ENCODE measurements around the gene SLC5A10.
A peak's percentile ranks its signal among the peaks of the same experiment; 100 is the strongest.

Gene SLC5A10

DNA sequence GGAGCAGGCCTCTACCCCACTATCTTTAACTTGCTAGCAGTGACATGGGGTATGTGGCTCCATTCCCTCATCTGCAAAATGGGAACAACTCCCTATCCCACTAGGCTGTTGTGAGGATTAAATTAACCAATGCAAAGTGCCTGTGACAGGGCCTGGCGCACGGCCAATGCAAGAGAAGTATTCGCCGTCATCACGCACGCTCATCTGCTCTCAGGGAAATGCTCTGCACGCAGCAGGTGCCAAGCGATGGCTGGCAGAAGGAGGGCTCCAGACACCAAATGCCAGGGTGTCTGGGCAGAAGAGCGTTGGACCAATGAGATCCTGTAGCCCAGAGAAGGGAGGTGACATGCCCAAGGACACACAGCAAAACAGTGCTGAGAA, 35.3 kb downstream of the SLC5A10 start:
- DNase-seq, result no peak

DNA sequence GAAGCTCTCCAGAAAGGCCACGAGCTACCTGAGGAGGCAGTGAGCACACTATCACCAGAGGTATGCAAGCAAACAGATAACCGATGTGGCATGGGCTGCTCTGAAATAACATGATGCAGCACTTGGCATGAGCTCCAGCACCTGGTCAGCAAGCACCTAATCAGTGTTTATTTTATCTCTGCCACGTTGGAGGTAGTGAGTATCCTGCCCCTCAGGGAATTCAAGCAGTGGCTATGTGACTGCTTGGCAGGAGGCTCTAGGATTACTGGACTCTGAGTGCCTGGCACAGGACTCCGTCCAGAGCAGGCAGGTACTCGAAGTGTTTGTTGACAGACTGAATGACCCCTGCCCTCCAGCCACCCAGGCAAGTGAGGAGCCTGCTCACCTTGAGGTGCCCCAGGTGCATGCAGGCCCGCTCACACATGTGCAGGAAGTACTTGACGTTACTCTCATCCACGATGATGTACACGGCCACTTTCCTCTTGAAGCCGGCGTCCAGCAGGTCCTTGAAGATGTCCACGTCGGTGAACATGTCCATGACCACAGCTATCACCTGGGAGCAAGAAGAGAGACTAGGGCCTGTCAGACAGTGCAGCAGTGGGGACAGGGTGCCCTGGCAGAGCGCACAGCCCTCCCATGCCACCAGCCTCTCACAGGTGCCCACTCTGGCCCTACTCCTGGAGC, 36.0 kb downstream of the SLC5A10 start:
- DNase-seq, result no peak

DNA sequence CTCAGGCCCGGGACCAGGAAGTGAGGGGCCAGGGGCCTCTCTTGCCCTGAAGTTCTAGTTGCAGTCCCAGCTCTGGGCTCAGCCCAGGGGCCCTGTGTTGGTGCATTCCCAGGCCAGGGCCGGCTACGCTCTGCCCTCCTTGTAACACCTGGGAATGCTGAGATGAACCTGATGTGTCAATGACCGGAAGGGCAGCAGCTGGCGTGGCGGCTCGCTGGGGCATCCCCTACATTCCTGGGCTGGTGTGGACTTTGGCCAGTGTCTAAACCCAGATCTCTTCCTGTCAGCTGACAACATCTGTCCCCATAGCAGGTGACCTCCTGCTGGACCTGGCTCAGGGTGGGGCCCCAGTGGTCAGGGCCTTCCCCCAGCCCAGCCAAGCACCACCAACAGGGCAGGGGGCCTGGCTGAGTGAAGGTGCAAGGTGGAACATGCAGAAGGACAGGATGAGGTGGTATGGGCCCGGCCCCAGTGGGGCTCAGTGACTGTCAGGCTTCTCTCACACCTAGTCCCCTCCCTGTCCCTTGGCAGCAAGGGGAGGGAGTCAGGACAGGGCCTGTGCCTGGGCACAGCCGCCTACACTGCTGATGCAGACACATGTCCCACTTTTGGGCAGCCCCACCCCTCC, 36.7 kb downstream of the SLC5A10 start:
- no peak for DNase-seq

DNA sequence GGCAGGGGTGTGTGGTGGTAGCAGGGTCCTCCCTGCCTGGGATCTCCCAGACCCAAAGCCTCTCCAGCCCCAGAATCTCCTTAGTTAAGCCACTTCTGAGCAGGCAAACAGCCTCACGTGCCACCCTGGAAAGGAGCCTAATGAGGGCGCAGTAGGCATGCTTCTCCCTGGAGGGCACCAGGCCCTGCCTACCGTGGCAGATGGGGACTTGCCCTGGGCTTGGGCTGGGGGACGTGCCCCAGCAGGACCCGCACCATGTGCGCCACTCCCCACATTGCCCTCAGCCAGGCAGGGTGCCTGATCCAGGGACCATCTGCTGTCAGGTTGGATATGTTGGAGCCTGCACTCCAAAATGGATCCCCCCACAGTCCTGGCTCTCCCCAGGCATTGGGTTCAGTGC, 38.4 kb downstream of the SLC5A10 start:
- no peak for DNase-seq

DNA sequence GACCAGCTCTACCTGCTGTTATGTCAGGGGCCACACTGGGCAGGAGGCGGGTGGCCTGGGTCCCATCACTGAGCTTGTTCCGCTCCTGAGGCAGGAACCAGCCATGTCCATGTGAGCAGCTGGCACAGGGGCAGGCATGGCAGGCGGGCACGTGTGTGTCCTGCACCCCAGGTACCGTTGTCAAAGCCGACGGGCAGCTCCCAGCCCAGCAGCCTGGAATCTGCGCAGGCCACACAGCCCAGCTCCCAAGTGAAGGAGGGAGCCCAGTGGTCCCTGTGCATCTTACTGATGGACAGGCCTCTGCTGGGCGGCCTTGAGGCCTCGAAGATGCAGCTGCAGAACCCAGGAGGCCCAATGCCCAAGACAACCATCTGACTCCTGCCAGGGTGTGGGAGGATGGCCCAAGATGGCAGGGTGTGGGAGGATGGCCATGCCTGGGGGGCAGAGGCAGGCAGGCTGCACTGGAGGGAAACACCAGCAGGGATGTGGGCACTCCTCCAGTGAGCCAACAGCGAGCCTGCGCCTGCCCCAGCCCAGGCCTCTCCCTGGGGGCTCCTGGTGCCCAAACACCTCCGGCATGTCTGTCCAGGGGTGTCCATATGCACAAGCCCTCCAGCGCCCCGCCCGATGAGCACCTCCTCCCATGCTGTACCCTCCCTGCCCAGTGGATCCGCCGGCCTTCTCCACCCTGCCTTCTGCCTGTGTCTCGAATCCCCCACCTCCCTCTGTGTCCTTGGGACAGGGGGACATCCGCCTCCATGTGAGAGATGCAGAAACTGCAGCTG, 39.8 kb downstream of the SLC5A10 start:
- DNase-seq, result no peak

DNA sequence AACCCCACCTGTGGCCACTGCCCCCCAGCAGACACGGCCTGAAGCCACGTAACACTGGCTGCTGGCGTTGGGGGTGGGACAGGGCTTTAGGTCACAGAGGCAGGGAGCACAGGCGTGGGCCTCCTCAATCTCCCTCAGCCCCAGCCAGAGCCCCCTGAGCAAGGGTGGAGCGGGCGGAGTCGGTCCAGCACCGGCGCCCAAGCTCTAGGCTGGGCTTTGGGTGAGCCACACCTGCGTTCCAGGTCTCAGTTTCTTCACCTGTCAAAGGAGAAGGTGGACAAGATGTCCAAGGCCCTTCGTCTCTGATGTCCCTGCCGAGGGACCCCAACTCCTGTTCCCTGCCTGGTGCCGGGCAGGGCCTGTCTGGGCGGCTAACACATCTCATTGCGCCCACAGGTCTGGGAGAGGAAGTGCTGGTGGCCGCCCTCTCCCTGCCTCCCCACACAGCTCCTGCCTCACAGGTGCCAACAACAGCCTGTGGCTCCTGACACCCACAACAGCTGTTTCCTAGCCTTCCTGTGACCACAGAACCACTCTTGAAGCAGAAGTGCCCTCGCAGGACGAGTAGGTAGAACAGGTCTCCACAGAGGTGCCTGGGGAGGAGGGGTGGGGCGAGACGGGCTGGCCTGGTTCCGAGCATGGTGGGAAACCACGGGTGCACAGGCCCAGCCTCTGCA, 40.6 kb downstream of the SLC5A10 start:
- DNase-seq, result peak; percentile 59

DNA sequence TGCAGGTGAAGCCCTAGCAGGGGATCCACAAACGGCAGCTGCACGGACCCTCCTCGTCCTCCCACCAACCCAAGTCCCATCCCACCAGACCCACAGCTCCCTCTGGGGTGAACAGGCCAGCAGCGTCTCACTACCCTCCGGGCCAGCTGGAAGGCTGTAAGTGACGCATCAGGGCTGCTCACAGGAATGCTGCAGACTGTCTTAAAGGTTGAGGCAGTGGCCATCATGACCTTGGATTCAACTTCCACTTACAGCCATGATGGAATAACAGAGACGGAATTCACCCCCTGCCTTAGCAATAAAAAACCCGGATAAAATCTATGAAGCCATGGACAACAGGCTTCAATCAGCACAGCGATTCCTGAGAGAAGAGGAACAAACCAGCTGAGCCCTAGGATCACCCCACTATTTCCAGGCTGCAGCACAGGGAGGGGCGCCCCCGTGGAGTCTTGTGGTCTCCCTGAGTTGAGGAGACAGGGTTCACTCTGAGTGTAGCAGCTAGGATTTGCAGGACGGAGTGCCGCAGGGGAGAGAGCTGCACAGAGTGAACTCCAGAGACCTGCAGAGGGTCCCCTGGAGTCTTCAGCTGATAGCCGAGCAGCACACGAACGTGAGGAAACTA, 42.1 kb downstream of the SLC5A10 start:
- no peak for DNase-seq

DNA sequence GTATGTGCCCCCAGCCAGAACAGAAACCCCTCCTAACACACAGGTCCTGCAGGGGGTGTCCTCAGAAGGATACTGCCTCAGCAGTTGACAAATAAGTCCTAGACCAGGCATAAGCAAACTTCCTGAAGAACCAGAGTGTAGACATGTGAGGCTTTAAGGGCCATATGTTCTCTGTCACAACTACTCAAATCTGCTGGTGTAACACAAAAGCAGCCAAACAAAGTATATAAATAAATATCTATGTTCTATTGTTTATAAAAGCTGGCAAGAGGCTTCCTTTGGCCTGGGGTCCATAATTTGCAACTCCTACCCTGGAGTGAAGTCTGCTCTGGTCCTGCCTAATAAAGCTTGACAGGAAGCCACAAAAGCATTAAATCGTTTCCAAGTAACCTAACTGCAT, 42.7 kb downstream of the SLC5A10 start:
- DNase-seq, result no peak

DNA sequence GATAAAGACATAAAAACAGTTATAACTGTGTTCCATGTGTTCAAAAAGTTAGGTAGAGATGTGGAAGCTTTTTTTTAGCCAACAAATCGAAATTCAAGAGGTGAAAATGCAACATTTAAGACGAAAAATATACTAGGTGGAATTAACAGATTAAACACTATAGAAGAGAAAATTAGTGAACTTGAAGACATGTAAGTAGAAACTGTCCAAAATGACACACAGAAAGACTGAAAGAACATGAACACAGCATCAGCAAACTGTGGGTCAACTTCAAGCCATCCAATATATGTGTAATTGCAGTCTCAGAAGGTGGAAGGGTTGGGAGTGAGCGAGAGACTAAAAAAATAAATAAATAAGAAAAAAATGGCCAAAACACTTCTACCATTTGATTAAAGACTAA, 43.3 kb downstream of the SLC5A10 start:
- DNase-seq, result no peak

DNA sequence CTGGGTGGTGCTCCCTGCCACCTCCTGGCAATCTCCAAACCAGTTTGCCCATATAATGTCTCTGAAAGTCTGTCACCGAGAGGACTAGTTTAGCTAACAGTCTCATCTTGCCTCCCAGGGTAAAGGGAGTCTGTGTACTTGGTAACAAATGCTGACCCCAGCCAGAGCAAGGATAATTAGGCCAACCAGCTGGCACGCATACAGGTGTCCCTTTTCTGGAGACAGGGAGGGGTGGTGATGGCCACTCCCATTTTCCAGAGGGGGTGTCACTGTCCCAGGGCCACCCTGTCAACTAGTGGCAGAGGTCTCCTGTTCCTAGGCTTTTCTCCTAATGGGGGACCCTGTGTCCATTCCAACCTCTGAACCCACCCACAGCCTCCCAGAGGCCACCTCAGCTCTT, 44.5 kb downstream of the SLC5A10 start:
- no peak for DNase-seq

DNA sequence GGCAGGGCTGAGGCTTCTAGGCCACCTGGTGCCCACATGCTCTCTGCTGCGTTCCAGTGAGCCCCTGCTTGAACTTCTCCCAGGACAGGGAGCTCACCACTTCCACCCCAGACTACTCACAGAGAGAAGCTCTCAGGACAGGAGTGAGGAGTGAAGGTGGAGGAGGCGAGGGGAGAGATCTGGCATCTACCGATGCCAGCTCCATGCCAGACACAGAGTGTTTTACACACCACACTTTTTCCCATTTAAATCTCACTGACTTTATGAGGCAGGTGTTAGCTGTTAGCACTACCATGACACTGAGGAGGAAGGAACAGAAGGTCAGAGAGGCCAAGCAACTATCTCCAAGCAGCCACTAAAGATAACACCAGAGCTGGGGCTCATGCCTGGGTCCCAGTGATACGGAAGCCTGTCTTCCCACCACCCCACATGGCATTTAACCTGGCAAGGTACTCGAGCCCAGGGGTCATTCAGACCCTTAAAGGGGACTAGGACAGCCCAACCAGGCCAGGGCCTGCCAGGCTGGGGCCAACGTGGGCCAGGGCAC, 45.8 kb downstream of the SLC5A10 start:
- no peak for DNase-seq

DNA sequence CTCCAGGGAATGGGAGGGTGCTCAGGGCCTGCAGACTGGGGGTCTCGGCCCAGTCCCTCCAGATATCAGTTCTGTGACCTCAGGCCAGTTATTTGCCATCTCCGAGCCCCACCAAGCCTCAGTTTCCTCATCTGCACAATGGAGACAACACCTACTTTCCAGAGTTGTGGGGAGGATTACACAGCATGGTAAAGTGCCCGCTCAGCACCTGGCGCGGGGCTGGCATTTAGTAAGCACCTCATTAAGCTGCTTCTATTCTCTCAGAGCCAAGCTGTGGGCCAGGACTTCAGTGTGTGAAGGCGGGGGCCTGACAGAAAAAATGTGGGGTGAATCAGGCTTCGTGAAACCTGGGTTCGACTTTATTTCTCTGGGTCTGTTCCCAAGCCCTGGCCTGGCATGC, 47.4 kb downstream of the SLC5A10 start:
- no peak for DNase-seq

DNA sequence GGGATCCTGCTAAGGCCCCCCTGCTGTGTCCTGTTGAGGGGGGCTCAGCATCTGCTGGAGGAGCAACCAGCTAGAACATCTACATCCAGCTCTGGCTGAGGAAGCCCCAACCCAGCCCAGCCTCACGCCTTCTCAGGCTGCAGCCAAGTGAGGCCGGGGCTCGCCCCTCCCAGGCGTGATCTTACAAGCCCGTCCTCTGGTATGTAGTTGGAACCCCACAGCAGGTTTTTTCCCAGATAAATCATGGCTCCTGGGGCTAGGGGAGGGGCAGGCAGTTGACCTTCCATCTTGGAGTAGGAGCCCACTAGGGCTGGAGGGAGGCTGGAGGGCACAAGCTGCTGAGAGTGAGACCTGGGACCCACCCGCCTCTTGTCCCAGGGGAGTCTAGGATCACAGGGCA, 47.9 kb downstream of the SLC5A10 start:
- no peak for DNase-seq

DNA sequence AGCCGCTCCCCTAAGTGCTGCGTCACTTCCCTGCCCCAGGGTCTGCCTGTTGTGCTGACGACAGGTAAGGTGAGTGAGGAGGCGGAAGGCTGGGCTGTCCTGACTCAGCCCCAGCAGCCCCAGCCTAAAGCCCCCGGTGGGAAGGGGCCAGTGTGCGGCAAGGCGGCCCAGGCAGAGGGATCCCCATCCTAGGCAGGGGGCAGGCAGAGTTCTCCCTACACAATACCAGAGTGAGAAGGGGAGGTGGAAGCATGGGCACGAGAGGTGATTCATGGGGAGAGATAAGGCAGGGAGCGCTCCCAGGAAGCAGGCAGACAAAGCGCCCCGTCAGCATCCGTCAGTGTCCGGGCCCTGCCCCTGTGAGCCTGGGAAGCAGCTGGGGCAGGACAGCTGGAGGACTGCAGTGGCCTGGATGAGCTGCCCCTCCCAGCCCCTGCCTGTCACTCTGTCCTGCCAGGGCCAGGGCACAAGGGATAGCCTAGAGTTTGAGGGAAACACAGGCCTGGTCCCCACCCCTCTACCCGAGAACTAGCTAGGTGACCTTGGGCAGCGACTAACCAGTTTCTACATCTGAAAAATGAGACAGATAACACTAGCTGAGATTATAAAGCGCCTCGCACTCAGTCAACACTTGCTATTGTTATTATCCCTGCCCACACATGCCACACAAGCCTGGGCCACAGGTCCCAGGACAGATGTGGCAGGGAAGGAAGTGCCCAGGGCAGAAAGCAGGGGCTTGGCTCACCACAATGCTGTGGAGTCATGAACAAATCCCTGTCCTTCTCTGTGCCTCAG, 48.8 kb downstream of the SLC5A10 start:
- DNase-seq, result no peak

DNA sequence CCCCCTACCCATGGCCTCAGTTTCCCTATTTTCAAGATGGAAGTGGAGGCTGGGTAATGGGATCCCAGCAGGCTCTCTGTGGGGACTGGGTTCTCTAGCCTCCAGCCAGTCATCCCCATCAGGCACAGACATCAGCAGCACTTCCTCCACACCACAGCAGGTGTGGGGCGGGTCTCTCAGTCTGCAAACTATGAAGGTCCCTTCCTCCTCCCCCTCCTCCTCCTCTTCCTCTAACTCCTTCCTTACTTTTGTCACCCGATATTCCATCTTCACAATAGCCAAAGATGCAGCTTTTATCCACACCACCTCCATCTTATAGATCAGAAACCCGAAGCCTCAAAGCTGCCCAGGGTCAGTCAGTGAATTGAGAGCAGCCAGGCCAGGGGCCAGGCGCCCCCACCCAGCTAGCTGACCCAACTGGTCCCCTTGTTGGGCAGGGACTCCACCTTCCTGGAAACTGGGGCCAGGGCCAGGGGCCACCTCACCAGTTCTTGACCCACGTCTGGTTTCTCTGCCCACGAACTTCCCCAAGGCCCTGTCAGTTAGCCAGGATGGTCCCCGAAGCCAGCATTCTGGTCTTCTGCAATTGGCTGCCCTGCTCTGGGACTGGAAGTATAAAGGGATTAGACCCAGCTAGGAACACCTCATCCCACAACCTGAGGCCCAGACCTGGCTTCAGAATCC, 50.1 kb downstream of the SLC5A10 start:
- DNase-seq, result no peak

DNA sequence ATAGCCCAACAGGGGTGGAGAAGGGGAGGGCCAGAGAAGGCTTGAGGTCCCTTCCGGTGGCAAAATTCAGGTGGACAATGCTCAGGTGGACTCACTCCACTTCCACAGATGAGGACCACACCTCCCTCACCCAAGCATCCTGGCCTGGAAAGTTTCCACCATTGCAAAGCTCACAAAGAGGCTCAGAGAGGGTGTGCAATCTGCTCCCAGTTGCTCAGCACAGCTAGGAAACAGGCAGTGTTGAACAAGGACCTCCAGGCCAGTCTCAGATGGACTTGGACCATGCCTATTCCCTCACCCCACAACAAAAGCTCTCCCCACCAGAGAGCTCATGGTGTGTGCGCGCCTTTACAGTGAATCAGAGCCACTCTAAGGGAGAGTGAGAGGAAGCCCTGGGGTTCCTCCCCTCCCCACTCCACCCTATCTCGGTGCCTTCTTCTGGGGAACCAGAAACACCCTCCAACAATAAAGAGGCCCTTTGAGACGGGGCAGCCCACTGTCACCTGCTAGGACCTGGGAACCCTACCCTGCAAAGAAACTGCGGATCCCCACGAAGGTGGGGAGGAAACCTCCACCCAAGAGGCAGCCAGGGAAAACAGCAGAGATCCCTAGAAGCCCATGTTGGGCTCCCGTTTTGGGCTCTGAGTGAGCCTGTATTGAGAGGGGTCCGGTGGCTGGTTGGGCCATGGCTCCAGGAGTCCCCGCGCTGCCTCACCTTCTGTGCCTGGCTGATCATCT, 51.0 kb downstream of the SLC5A10 start:
- no peak for DNase-seq

DNA sequence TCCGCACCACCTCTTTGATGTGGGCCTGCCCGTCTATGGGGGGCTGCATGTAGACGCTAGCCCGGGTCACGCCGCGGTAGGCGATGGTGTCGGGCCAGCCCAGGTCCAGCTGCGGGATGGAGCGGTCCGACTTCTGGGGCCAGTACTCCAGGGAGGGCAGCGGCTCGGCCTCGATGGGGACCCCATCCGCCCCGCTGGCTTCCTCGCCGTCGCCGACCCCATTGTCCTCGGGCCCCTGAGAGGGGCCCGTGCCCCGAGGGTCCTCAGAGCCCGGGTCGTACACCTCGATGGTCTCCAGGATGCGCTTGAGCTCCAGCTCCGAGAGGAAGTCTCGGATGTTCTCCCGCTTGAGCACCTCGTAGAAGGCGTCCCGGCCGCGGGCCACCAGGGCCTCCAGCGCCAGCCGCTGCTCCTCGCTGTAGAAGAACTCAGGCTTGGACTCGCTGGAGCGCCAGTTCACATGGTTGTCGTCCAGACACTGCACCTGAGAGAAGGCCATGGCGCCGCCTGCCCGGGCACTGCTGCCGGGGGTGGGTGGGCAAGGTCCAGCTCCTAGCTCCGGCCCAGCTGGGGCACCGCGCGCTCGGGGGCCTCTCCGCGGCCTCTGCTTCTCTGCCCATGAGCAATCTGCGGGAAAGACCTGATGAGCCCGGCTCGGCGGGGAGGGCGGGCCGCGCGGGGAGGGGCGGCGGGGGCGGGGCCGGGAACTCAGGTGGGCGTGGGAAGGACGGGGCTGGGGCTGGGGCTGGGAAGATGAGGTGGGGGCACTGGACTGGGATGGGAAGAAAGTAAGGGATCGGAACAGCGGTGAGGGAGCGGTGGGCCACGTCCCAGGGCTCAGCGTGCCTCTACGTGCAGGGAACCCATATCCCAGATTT, 51.8 kb downstream of the SLC5A10 start:
- no peak for DNase-seq

DNA sequence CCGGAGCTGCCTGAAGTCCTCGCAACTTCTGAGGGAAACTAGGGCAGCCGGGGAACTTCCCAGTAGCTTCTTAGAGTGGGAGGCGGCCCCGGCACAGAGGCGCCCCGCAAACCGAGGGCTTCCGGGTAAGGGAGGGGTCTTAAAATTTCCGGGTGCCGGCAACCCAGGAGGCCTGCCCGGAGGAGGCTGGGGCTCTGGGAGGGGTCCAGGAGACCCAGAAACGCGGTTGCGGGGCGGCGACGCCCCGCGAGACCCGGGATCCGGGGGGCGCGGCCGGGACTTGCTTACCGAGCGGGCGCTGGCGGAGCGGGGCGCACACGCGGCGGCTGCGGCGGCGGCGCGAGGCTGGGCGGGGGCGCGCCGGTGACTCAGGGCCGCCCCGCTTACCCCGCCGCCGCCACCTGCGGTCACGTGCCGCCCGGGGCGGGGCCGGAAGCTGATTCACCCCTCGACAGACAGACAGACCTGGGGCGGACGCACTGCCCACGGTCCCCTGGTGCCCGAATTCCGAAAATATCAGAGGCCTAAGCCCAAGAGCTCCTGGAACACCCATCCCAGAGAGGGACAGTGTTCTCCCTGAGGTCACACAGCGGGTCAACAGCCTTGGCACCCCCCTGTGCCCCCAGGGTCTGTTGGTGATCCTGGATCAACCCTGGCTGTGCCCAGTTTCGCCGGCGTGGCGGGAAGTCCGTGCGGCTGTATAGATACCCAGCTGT, 52.6 kb downstream of the SLC5A10 start, which contains the start of gene FAM83G:
TSS of gene FAM83G (minus strand) at position 344 of the 716 bp plus-strand sequence. CDS start 723 bp downstream, outside the sequence.
- DNase-seq, result peak; percentile 88
